GM12892 (cell line): ENCODE data around the gene GRK3.

Source experiments
- POLR2A ChIP-seq: IDR thresholded peaks from 2 replicates; pipeline ENCODE4 v1.6.1; 2011; ENCODE audit warnings: low read depth, low read length, control low read depth
- POLR2AphosphoS5 ChIP-seq: IDR thresholded peaks from 2 replicates; pipeline ENCODE4 v1.6.1; 2011; ENCODE audit warnings: low read depth, low read length, control low read depth
- TAF1 ChIP-seq: IDR thresholded peaks from 2 replicates; pipeline ENCODE4 v1.6.1; 2011; ENCODE audit warnings: low read depth, mild to moderate bottlenecking, control low read depth, low read length, borderline replicate concordance

GRCh38 chr22:25752615-25753214, 188.2 kb downstream of the GRK3 start:
- TF ChIP-seq POLR2A (no peak), POLR2AphosphoS5 (no peak), TAF1 (no peak)
